BJ (cell line): ENCODE measurements around the gene AADACL4. TPM values are rescaled to one million over a fixed set of nuclear protein-coding genes. Genes with fewer than 3 reads are reported as not detected.

Source experiments
- CTCF ChIA-PET: fragments of 350-600 bp; formaldehyde crosslinking; extraction: SDS; loops from one replicate; lab custom pipeline; 2021; ENCODE audit warnings: antibody characterized with exemption, inconsistent platforms; lab: Yijun Ruan, JAX
- POLR2A ChIA-PET: fragments of 300-600 bp; sonication (Branson Sonifier 250); formaldehyde crosslinking; extraction: SDS; loops from one replicate; lab custom pipeline; 2021; ENCODE audit warnings: antibody characterized with exemption; lab: Charles Lee
- DNase-seq: peaks from one replicate; pipeline ENCODE4 v3.0.0-alpha.2; 2011; ENCODE audit warnings: low read depth
- H3K27me3 ChIP-seq: 2 replicates; pipeline ENCODE4 v1.6.0; 2011; ENCODE audit warnings: low read length; ENCODE audit not compliant: control insufficient read depth, insufficient read depth
- H3K36me3 ChIP-seq: 2 replicates; pipeline ENCODE4 v1.5.1; 2011; ENCODE audit warnings: low read length; ENCODE audit not compliant: control insufficient read depth, insufficient read depth
- H3K4me3 ChIP-seq: 2 replicates; pipeline ENCODE4 v1.5.1; 2011; ENCODE audit warnings: low read depth, mild to moderate bottlenecking, control low read depth, low read length
- CTCF ChIP-seq: IDR thresholded peaks from 2 replicates; pipeline ENCODE4 v1.5.1; 2011; ENCODE audit warnings: low read depth, mild to moderate bottlenecking, control low read depth, inconsistent platforms, low read length, moderate library complexity; ENCODE audit not compliant: insufficient read depth
- polyA plus RNA-seq: library from polyadenylated mRNA; depleted of rRNA; stranded (reverse); fragments of >200 nt; gene quantifications from 2 replicates; pipeline ENCODE4 v1.2.3, GENCODE V29; 2011

Gene AADACL4
- polyA plus RNA-seq, 1 experiment, result 0.20 TPM

GRCh38 chr1:12620488-12620865 lies 23.4 kb upstream of the AADACL4 start:
- no peak for DNase-seq
- Histone ChIP-seq H3K4me3 (no peak overlapping the region), H3K36me3 (no peaks in the 10 kb centered on the region; the same call in 1 of the 2 replicates), H3K27me3 (no peaks in the 10 kb centered on the region)
- ChIA-PET CTCF (interaction anchor here (0.6 to 5.1 kb wide), 37 partner anchors 11 to 1342 kb away, joined by 3 to 45 read pairs (median 4); no protein-coding TSS in a partner anchor), POLR2A (interaction anchor here (1.1 to 1.2 kb wide), 2 partner anchors 25 to 173 kb away, joined by 4 read pairs; no protein-coding TSS in a partner anchor)
- no peak for TF ChIP-seq CTCF

GRCh38 chr1:12620931-12621330 lies 23.0 kb upstream of the AADACL4 start:
- H3K4me3 ChIP-seq, result no peak overlapping the region
- ChIA-PET CTCF (interaction anchor here (0.7 to 5.1 kb wide), 24 partner anchors 11 to 1342 kb away, joined by 3 to 45 read pairs (median 4); no protein-coding TSS in a partner anchor), POLR2A (interaction anchor here (1.1 to 1.2 kb wide), 2 partner anchors 25 to 174 kb away, joined by 4 read pairs; no protein-coding TSS in a partner anchor)
- H3K27me3 ChIP-seq, result no peaks in the 10 kb centered on the region
- TF ChIP-seq CTCF, result no peak
- DNase-seq, result no peak
- H3K36me3 ChIP-seq, result no peaks in the 10 kb centered on the region

GRCh38 chr1:12621346-12622335 lies 22.2 kb upstream of the AADACL4 start:
- ChIA-PET CTCF (interaction anchor here (0.7 to 5.1 kb wide), 10 partner anchors 9 to 345 kb away, joined by 3 to 45 read pairs (median 6); no protein-coding TSS in a partner anchor), POLR2A (no interaction called here)
- DNase-seq, result no peak
- no peaks in the 10 kb centered on the region for H3K36me3 ChIP-seq
- H3K27me3 ChIP-seq, result no peaks in the 10 kb centered on the region
- no peak overlapping the region for H3K4me3 ChIP-seq
- no peak for TF ChIP-seq CTCF

- H3K4me3 ChIP-seq, result no peak overlapping the region
- H3K27me3 ChIP-seq, result no peaks in the 10 kb centered on the region
- no peak for TF ChIP-seq CTCF
- ChIA-PET POLR2A (no interaction called here), CTCF (interaction anchor here (0.8 to 2.5 kb wide), 3 partner anchors 9 to 300 kb away, joined by 3 to 7 read pairs (median 3); no protein-coding TSS in a partner anchor)
- no peaks in the 10 kb centered on the region for H3K36me3 ChIP-seq
- DNase-seq, result no peak
Measured at GRCh38 chr1:12622506-12622905, 21.4 kb upstream of the AADACL4 start.

GRCh38 chr1:12625276-12625675 lies 18.6 kb upstream of the AADACL4 start:
- H3K27me3 ChIP-seq, result no peaks in the 10 kb centered on the region
- CTCF ChIA-PET, result interaction anchor here (0.6 to 1.0 kb wide), 2 partner anchors 292 to 395 kb away, joined by 3 read pairs; no protein-coding TSS in a partner anchor

More at GRCh38 chr1:12625276-12625675, 18.6 kb upstream of the AADACL4 start:
- no peak for TF ChIP-seq CTCF
- DNase-seq, result no peak
- POLR2A ChIA-PET, result no interaction called here
- H3K36me3 ChIP-seq, result no peaks in the 10 kb centered on the region
- no peak overlapping the region for H3K4me3 ChIP-seq
